ENCODE results near the gene TMEM129.

TMEM129 gene

DNA sequence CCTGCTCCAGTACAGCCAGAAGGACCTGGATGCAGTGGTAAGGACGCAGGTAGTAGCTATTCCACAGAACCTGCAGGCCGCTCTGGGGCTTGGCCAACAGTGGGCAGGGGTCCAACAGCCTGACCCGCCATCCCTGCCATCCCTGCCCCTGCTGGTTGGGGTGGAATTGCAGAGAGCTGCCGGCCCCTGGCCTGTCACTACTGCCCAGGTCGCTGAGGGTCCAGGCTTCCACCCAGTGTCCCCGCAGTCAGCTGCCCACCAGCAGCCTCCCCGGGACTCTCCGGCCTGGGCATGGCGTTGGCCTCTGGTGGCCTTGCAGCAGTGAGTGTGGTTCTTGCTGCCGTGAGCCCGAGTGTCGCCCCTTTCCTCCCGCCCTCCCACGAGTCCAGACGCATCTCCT lies 16.5 kb upstream of the TMEM129 start:
- Histone ChIP-seq H3K27me3 (ENCODE audit: insufficient read depth, low read length) (no peaks in the 10 kb centered on the region), H3K4me1 (ENCODE audit: control insufficient read depth in 1 of 2, insufficient read depth in 2 of 2, low read length in 2 of 2) (no peaks in the 10 kb centered on the region), H2AFZ (ENCODE audit: insufficient read depth, low read length, poor library complexity) (no peak overlapping the region), H4K8ac (ENCODE audit: low read depth, low read length) (no peak overlapping the region), H3K4me3 (ENCODE audit: low read depth, low read length) (no peak overlapping the region), H2BK12ac (ENCODE audit: low read length) (no peak overlapping the region), H2AK5ac (ENCODE audit: low read length) (no peak overlapping the region), H3K18ac (ENCODE audit: low read length) (no peak overlapping the region), H3K79me1 (ENCODE audit: low read length) (no peaks in the 10 kb centered on the region), H3K9me3 (ENCODE audit: insufficient read depth, low read depth, low read length) (peaks cover 25% of the 10 kb centered on the region), H3K14ac (ENCODE audit: low read length) (no peak overlapping the region), H3K23ac (ENCODE audit: low read length) (no peak overlapping the region), H2BK120ac (ENCODE audit: insufficient read depth, low read length, poor library complexity) (no peak overlapping the region), H3K4ac (ENCODE audit: low read depth, low read length) (no peak overlapping the region), H3K27ac (ENCODE audit: low read depth, low read length) (no peak overlapping the region), H3K9ac (ENCODE audit: low read length) (no peak overlapping the region), H2BK5ac (ENCODE audit: low read depth, low read length, poor library complexity) (no peak overlapping the region), H3K79me2 (ENCODE audit: control insufficient read depth, insufficient read depth, low read length, poor library complexity) (no peaks in the 10 kb centered on the region), H4K91ac (ENCODE audit: low read depth, low read length) (no peak overlapping the region), H3K36me3 (ENCODE audit: control insufficient read depth in 1 of 2, insufficient read depth in 2 of 2, low read length in 2 of 2) (peaks cover 82 to 88% of the 10 kb centered on the region in 2 experiments), H4K12ac (ENCODE audit: low read depth, low read length) (no peak overlapping the region), H3K4me2 (ENCODE audit: low read length) (no peak overlapping the region)
- no CpG with 5 or more reads among the region's 15 CpGs for WGBS (ENCODE audit: extremely low coverage, insufficient coverage, insufficient read length)
- DNase-seq = no peak

DNA sequence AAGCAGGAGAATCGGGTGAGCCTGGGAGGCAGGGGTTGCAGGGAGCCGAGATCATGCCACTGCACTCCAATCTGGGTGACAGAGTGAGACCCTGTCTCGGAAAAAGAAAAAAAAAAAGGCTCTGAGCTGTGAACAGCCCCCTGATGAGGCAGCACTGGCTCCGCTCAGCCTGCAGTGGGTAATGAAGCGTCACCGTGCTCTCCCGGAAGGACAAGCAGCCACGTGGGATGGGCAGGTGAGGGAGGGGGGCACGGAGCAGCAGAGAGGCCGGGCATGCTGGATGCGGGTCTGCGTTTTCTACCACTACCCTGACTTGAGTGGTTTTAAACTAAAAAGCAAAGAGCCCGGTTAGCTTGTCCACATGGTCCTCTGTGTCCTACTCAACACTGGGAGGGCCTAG lies 15.7 kb upstream of the TMEM129 start:
- Histone ChIP-seq H3K23ac (ENCODE audit: low read length) (no peak overlapping the region), H2BK12ac (ENCODE audit: low read length) (no peak overlapping the region), H2BK5ac (ENCODE audit: low read depth, low read length, poor library complexity) (no peak overlapping the region), H3K27me3 (ENCODE audit: insufficient read depth, low read length) (no peaks in the 10 kb centered on the region), H3K9ac (ENCODE audit: low read length) (no peak overlapping the region), H3K18ac (ENCODE audit: low read length) (no peak overlapping the region), H2AFZ (ENCODE audit: insufficient read depth, low read length, poor library complexity) (no peak overlapping the region), H3K79me1 (ENCODE audit: low read length) (no peaks in the 10 kb centered on the region), H3K36me3 (ENCODE audit: control insufficient read depth in 1 of 2, insufficient read depth in 2 of 2, low read length in 2 of 2) (peaks cover 84 to 86% of the 10 kb centered on the region in 2 experiments), H4K91ac (ENCODE audit: low read depth, low read length) (no peak overlapping the region), H3K9me3 (ENCODE audit: insufficient read depth, low read depth, low read length) (peaks cover 25% of the 10 kb centered on the region), H2BK120ac (ENCODE audit: insufficient read depth, low read length, poor library complexity) (no peak overlapping the region), H3K14ac (ENCODE audit: low read length) (no peak overlapping the region), H3K4me3 (ENCODE audit: low read depth, low read length) (no peak overlapping the region), H3K4me1 (ENCODE audit: control insufficient read depth in 1 of 2, insufficient read depth in 2 of 2, low read length in 2 of 2) (no peaks in the 10 kb centered on the region), H3K4ac (ENCODE audit: low read depth, low read length) (no peak overlapping the region), H2AK5ac (ENCODE audit: low read length) (no peak overlapping the region), H3K27ac (ENCODE audit: low read depth, low read length) (no peak overlapping the region), H4K12ac (ENCODE audit: low read depth, low read length) (no peak overlapping the region), H4K8ac (ENCODE audit: low read depth, low read length) (no peak overlapping the region), H3K4me2 (ENCODE audit: low read length) (no peak overlapping the region), H3K79me2 (ENCODE audit: control insufficient read depth, insufficient read depth, low read length, poor library complexity) (no peaks in the 10 kb centered on the region)
- no CpG with 5 or more reads among the region's 13 CpGs for WGBS (ENCODE audit: extremely low coverage, insufficient coverage, insufficient read length)
- DNase-seq = no peak

DNA sequence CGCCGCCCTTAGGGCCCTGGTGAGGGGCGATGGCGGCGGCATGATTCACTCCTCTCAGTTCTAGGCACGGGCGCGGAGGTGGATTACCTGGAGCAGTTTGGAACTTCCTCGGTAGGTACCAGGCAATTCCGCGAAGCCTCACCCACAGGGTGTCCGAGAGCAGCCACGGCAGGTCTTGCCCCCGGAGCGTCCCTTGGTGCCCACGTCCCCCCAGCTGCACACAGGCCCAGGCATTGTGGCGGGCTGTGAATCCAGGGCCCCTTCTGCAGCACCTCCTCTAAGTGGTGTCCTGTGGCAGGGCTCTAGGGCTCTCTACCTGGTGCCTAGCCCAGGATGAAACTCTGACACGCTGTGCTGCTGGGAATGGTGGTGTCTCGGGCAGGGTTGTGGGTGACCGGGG lies 14.1 kb upstream of the TMEM129 start:
- Histone ChIP-seq H3K27me3 (ENCODE audit: insufficient read depth, low read length) (no peaks in the 10 kb centered on the region), H2AK5ac (ENCODE audit: low read length) (no peak overlapping the region), H3K27ac (ENCODE audit: low read depth, low read length) (no peak overlapping the region), H3K23ac (ENCODE audit: low read length) (no peak overlapping the region), H2BK12ac (ENCODE audit: low read length) (no peak overlapping the region), H3K4ac (ENCODE audit: low read depth, low read length) (no peak overlapping the region), H3K79me2 (ENCODE audit: control insufficient read depth, insufficient read depth, low read length, poor library complexity) (no peaks in the 10 kb centered on the region), H3K14ac (ENCODE audit: low read length) (no peak overlapping the region), H3K79me1 (ENCODE audit: low read length) (no peaks in the 10 kb centered on the region), H2AFZ (ENCODE audit: insufficient read depth, low read length, poor library complexity) (no peak overlapping the region), H3K9me3 (ENCODE audit: insufficient read depth, low read depth, low read length) (peaks cover 25% of the 10 kb centered on the region), H3K4me2 (ENCODE audit: low read length) (no peak overlapping the region), H3K9ac (ENCODE audit: low read length) (no peak overlapping the region), H4K91ac (ENCODE audit: low read depth, low read length) (no peak overlapping the region), H4K12ac (ENCODE audit: low read depth, low read length) (no peak overlapping the region), H3K4me1 (ENCODE audit: control insufficient read depth in 1 of 2, insufficient read depth in 2 of 2, low read length in 2 of 2) (no peaks in the 10 kb centered on the region), H3K4me3 (ENCODE audit: low read depth, low read length) (no peak overlapping the region), H3K36me3 (ENCODE audit: control insufficient read depth in 1 of 2, insufficient read depth in 2 of 2, low read length in 2 of 2) (peaks cover 84% of the 10 kb centered on the region in 2 experiments), H2BK120ac (ENCODE audit: insufficient read depth, low read length, poor library complexity) (no peak overlapping the region), H3K18ac (ENCODE audit: low read length) (no peak overlapping the region), H4K8ac (ENCODE audit: low read depth, low read length) (no peak overlapping the region), H2BK5ac (ENCODE audit: low read depth, low read length, poor library complexity) (no peak overlapping the region)
- no peak for DNase-seq
- no CpG with 5 or more reads among the region's 20 CpGs for WGBS (ENCODE audit: extremely low coverage, insufficient coverage, insufficient read length)

DNA sequence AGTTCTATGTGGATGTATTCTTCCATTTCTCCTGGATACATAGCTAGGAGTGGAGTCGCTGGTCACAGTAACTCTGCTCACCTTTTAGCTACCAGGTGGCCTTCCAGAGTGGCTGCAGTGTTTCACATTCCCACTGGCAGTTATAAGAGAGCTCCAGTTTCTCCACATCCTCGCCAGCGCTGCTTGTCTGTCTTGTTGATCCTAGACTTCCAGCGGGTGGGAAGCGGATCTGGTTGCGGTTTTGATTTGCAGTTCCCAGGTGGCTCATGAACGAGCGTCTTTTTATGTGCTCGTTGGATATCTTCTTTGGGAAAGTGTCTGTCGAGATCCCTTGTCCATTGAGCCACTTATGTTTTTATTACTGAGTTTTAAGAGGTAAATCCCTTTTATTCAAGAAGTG lies 11.8 kb upstream of the TMEM129 start:
- H3K4me2 ChIP-seq (ENCODE audit: low read length) = no peak overlapping the region
- WGBS (ENCODE audit: extremely low coverage, insufficient coverage, insufficient read length) = no CpG with 5 or more reads among the region's 10 CpGs
- H3K27ac ChIP-seq (ENCODE audit: low read depth, low read length) = no peak overlapping the region
- H3K27me3 ChIP-seq (ENCODE audit: insufficient read depth, low read length) = no peaks in the 10 kb centered on the region
- H3K14ac ChIP-seq (ENCODE audit: low read length) = no peak overlapping the region
- H2AFZ ChIP-seq (ENCODE audit: insufficient read depth, low read length, poor library complexity) = no peak overlapping the region
- H3K4me3 ChIP-seq (ENCODE audit: low read depth, low read length) = no peak overlapping the region
- H3K23ac ChIP-seq (ENCODE audit: low read length) = no peak overlapping the region
- DNase-seq = no peak
- H3K9me3 ChIP-seq (ENCODE audit: insufficient read depth, low read depth, low read length) = peaks cover 17% of the 10 kb centered on the region
- no peak overlapping the region for H2AK5ac ChIP-seq (ENCODE audit: low read length)
- H4K91ac ChIP-seq (ENCODE audit: low read depth, low read length) = no peak overlapping the region
- H4K8ac ChIP-seq (ENCODE audit: low read depth, low read length) = no peak overlapping the region
- H3K4me1 ChIP-seq (ENCODE audit: control insufficient read depth in 1 of 2, insufficient read depth in 2 of 2, low read length in 2 of 2) = peaks cover 0 to 2% of the 10 kb centered on the region in 2 experiments
- no peak overlapping the region for H3K9ac ChIP-seq (ENCODE audit: low read length)
- no peak overlapping the region for H2BK5ac ChIP-seq (ENCODE audit: low read depth, low read length, poor library complexity)
- no peak overlapping the region for H4K12ac ChIP-seq (ENCODE audit: low read depth, low read length)
- H3K79me2 ChIP-seq (ENCODE audit: control insufficient read depth, insufficient read depth, low read length, poor library complexity) = no peaks in the 10 kb centered on the region
- H2BK120ac ChIP-seq (ENCODE audit: insufficient read depth, low read length, poor library complexity) = no peak overlapping the region
- no peaks in the 10 kb centered on the region for H3K79me1 ChIP-seq (ENCODE audit: low read length)
- no peak overlapping the region for H3K4ac ChIP-seq (ENCODE audit: low read depth, low read length)
- no peak overlapping the region for H3K18ac ChIP-seq (ENCODE audit: low read length)
- H2BK12ac ChIP-seq (ENCODE audit: low read length) = no peak overlapping the region
- H3K36me3 ChIP-seq (ENCODE audit: control insufficient read depth in 1 of 2, insufficient read depth in 2 of 2, low read length in 2 of 2) = peaks cover 73 to 81% of the 10 kb centered on the region in 2 experiments

Data from trophoblast cell (in vitro differentiated cells and primary cell).